NCI-H510A treated with DMSO at 0.1 percent for 48 hours (cell line): Measurements from ENCODE around the gene ANKS1A.

Experiments
- DNase-seq: peaks from one replicate; lab custom pipeline; 2025; lab: John Stamatoyannopoulos, UW

Gene ANKS1A

DNA sequence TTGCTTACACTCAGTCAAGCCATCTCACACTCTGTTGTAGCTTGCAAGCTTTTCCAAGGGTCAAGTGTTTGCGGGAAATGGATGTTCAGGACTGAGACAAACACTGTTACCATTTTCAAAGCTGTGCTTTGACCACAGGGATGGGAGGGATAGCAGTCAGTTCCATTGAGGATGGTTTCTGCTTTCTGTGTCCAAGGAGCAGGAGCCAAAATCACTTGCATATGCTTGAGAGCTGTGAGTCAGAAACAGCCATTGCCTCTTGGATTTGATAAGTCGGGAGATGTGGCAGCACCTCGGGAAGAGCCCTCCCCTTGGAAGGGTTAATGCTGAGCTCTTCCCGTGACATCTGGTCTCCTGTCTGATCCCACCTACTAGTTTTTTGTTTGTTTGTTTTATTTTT, 166.8 kb downstream of the ANKS1A start:
- no peak for DNase-seq

DNA sequence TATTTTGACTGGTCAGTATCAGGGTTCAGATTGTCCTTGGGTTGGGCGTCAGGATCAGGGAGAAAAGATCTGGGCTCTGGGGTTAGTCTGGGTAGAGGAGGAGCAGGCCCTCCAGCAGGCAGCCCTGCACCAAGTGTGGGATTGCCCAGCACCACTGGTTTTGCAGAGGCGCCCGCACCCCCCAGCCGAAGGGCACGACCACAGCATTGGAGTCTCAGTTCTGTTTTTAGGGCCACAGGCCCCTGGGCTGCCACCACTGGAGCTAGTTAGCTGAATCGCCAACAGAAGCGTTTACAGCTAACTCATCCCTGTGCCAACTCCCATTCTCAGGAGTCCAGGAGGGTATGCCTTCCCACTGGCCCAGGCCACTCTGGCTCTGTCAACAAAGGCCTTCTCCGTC, 167.9 kb downstream of the ANKS1A start:
- DNase-seq, result no peak

DNA sequence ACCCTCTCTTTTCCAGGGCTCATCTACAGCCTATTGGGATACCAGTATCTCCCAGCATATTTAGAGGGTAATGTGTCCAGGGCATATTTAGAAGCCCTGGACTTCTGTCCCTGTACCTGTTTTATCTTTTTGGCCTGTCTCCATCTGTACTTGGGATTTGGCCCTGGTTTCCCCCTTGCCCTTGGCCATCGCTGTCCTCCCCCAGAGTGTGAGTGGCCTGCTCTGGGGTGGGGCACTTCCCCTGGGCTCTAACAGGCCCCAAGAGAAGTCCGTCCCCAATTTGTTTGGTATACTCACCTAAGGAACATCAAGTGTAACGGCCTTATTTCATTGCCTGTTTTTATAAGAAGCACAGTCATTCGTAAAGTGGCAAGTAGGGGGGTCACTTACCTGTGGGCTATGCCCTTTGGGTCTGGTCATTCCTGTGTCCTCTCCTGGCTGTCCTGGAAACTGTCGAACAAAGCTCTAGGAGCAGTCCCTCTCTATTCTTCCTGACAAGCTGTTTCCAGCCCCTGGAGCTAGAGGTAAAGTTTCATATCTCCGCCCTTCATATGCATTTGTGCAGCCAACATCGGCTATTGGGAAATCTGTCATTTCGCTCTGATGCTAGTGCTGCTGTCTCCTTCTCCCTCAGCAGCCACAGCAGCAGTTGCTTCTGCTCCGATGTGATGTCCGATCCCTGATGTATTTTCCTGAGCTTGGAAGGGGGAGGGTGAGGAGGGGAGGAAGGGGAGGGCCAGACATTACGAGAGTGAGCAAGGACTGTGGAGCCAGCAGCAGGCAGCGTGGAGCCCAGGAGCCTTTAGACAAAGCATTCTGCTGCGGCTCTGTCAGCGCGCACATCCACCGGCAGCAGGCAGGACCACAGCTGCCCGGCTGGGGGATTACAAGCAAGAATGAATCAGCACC, 168.6 kb downstream of the ANKS1A start:
- DNase-seq, result no peak

DNA sequence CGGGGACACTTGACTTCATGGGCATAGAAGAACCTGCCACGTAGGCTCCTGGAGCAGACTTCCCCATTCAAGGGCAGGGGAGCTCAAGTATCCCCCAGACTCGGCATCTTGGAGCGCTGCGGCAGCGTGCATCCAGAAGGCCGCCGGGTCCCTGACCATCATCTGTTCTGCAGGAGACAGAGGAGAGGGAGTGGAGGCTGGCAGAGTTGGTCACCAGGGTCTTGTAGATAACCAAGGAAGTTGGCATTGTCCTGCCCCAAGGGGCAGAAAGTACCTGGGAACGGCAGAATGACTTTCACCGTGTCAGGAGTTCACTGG, 169.3 kb downstream of the ANKS1A start:
- no peak for DNase-seq

DNA sequence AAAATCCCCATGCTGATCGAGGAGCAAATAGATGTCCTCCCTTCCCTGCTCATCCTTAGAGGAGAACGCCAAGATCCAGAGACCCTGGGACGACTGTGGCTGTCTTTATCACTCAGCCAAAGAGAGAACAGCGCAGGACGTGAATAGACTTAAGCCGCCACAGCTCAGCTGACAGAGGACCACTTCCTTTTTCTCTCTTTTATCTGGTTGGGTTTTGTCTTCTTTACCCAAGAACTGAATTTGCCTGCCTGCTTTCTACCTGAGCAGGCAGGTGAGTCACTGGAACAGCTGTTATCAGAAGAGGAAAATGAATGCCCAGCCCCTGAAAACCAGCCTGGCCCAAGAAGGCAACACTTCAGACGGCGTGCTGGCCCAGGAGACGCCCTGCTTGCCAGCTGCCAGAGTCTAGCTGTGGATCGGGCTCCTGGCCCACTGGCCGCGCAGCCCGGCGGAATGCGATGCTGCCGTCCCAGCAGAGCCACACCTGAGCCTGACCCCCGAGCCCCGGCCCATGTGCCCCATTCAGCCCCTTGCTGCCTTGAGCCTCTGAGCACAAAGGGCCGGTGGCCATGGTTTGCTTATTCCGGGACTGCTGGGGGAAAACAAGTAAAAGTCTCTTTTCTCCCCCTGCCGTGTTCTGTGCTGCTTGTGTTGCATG, 169.9 kb downstream of the ANKS1A start:
- DNase-seq, result no peak

DNA sequence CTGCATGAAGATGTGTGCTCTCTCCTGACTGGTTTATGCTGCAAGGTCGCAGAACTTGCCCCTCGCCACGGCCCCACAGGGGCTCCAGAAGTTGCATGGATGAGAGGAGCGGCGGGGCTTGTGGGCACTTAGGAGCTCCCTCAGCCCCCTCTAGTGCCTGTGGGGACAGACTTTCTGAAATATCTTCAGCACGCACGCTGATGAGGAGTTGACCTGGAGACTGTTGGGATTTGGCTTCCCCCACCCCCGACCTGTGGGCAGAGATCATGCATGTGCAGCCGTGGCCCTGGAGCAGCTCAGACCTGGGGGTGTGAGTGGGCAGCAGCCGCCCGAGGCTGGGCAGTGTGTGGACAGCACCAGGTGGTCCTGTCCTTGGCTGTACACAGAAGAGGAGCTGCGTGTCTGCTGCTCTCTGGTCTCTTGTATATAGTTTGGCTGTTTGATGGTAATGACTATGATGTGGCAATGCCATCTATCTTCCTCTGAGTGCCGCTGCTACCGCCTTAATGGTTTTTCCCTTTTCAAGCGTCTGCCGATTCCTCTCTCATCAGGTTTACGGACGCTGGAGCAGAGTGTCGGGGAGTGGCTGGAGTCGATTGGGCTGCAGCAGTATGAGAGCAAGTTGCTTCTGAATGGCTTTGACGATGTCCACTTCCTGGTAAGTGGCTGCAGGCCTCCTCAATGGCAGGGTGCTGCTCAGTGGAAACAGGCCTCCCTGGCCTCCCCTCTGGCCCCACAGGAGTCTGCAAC, 170.7 kb downstream of the ANKS1A start:
- no peak for DNase-seq

DNA sequence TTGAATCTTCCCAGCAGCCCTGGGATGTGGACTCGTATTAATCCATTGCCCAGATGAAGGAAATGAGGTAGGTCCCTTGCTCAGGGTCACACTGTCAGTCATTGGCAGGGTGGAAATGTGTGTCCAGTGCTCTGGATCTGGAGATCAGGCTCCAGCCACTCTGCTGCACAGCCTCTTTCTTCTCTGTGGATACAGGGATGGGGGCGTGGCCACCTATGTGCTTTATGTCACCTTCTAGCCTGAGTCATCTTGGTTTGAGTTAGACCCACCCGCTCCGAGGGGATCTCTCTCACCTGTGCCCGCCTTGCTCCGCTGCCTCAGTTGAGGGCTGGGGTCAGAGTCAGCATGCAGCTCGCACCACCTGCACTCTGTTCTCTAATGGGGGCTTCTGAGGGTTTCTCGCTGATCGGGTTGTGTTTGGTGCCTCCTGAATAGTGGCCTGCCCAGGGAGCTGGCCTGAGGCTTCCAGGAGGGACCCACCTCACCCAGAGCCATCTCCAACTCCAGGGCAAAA, 172.1 kb downstream of the ANKS1A start:
- DNase-seq, result no peak

DNA sequence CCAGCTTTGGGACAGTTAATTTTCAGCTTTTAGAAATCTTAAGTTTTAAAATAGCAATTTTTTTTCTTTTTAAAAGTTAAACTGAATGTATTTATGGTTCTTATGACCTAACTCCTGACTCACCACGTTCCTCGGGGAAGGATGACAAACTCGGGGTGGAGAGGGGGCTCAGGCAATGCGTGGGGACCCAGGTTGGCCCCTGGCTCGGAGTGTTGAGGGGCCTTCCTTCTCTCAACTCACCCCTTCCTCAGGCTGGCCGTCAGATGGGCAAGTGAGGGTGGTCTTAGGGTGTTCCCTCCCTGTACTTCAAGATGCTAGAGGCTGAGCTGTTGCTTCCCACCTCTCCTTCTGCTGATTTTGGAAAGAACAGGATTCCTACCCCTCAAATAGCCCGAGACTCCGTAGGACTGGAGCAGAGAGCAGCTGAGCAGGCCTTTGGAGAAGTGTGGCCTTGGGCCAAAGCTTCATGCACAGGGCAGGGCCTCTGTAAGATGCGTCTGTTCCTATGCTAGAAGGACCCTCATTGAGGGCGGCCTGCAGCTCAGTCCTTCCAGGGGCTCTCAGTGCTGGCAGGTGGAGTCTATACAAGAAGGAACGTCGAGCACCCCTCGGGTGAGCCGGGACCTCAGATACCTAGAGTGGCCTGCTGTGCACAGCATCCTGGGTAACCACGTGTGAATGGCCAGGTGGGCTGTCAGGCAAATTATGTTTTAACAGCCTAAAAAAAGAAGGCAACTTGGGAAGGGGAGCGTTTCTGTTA, 172.8 kb downstream of the ANKS1A start:
- no peak for DNase-seq

DNA sequence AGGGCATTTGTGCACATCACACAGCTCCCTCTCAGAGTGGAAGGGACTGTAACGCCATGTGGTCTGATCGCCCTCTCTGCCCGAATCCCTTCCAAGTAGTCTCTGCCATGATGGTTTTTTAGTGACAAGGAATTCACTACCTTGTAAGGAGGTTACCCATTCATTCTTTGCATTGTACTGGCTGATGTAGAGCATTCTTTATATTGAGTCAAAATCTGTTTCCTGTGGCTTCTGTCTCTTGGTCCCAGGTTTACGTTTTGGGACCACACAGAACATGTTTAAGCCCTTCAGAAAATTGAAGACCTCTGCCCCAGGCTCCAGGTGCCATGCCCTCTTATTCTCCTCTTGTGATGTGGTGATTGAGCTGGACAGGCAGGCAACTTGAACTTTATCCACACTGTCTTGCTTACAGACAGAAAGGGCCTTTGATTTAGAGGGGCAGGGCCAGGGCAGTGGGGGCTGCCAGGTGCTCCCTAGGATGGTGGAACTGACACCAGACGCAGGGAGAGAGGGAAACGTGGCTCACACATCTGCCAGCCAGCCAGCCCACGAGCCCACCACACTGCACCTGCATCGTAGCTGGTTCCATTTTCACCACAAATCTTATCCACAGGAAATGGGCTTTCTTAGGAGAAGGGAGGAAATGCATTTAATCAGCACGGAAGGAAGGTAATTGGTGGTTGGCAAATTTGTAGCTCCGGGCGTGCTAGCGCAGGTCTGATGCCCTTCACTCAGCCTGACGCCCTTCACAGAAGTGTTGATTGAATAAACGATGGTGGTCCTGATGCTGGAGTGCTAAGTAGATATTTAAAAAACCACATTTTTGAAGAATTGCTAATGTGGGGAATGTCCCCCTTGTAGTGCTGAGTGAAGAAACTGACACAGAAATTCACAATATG, 173.9 kb downstream of the ANKS1A start:
- DNase-seq, result no peak

DNA sequence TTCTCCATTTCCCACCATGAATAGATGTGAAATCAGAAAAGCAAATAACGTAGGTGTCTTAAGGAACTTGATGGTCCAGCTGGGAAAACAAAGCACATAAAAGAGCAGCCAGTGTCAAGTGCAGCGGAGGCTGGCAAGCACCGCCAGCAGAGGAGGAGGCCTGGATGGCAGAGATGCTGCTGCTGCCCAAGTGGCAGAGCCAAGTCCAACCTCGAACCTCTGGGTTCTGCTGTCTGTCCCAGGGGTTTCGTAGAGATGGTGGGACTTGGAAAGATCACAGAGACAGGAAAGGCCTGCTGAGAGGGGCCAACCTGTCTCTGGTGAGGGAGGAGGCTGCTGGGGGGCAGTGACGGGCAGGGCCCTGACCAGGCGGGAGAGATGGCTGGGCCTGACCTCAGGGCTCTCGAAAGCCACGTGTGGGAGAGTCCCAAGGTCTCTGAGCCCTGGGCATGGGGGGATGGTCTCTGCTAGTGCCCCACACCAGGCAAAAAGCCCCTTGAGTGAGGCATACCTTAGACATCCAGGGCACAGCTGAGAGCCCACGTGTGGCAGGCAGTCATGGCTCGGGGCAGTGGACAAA, 174.7 kb downstream of the ANKS1A start:
- DNase-seq, result no peak

DNA sequence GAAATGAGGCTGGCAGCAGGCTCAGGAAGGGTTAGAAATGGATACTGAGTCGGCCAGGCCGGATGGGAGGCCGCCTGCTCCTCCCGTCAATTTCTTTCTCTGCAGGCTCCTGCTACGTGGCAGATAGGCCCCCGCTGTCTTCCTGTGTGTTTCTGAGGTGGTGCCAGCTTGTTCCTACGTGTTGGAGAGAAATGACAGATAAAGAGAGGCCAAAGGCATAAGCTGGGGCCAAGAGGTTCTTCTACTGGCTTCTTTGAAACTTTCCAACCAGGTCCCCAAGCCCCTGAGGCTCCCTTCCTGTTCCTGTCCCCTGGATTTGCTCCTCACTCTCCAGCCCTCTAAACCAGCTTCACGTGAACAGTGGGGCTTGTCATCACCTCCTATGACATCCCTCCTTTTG, 175.2 kb downstream of the ANKS1A start:
- DNase-seq, result no peak

DNA sequence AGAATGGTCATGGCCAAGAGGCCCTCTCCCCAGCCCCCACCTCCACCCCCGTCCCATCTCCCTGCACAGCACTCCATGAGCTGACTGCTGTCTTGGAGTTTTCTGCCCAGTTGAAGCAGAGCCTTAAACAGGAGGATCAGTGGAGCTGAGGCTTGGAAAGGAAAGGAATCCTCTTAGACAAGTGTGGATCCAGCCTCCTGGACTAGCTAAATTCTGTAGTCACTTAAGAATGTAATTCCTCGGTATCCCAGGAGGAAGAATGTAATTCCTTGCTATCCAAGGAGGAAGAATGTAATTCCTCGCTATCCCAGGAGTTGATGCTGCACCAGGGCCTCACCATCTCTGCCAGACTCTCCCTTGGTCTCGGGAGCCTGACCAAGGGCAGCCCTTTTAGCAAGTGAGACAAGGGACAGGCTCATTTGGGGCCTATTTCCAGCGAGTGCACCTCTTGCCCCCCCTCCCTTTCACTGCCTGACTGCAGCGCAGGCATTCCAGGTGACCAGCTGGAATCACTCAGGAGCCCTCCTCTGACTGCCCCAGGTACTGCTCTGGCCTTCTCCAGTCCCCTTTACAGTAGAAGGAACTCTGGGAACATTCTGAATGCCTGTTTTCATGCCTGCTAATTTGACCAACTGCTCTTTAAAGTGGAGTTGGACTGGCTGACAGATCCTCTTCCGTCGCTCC, 175.8 kb downstream of the ANKS1A start:
- no peak for DNase-seq

DNA sequence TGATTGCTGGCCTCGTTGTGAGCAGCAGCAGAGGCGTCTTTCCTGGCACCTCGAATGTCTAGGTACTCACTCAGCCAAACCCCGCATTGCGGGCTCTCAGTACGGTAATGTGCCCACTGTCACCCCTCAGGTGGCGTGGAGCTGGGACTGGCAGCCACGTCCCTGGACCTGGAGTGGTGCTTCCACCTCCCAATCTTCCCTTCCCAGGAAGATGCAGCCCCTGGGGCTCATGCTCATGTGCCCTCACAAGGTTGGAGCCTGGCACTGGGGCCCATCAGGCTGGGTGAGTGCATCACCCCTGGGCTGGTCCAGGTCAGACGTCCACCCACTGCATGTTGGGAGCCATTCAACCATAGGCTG, 176.4 kb downstream of the ANKS1A start:
- no peak for DNase-seq

DNA sequence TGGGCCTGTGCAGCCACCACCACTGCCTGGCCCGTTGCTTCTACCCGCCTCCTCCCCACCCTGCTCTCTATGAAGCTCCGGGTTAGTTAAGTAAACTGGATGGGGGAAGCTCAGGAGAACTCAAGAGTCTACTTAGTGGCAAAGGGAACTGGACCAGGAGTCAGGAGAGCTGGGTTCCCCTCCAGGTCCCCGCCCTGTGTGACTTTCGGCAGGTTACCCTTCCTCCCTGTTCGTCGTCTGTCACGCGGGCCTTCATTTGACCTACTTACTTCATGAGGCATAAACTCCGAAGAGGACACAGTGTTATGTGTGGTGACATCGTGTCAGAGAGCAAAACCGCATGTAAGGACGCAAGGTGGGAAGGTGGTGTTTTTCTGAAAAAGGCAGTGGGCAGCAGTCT, 176.8 kb downstream of the ANKS1A start:
- no peak for DNase-seq

DNA sequence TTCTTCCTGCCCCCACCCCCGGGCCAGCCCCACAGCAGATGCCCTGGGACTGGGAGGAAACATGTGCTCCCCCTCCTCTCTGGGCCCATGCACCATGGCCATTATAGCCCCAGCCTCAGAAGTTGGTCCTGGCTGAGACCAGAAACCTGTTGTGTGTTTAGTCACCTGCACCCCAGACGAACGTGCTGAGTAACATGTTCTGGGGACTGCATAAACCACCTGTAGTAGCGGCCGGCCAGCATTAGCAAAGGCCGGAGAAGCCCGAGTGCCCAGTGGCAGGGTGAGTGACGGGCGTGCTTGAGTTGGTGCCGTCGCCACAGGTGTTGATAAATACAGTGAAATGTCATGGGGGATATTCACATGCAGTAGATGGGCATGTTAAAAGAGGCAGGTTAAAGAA, 178.2 kb downstream of the ANKS1A start:
- no peak for DNase-seq

DNA sequence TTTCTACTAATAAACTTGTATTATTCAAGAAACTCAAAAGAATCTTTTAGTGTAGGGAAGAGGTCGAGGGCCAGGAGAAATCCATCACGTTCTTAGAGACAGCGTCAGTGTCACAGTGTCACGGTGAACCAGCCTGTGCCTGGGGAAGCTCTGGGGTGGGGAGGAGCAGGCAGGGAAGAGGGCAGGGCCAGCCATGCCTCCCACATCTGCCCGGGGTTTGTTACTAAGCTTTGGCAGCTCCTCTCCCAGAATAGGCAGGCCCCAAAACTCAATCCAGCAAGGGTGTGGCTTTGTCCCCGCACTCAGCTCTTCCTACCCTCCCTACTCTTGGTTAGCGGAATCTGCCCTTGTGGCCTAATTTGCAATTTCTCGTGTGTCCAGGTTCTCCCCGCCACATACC, 179.2 kb downstream of the ANKS1A start:
- no peak for DNase-seq

DNA sequence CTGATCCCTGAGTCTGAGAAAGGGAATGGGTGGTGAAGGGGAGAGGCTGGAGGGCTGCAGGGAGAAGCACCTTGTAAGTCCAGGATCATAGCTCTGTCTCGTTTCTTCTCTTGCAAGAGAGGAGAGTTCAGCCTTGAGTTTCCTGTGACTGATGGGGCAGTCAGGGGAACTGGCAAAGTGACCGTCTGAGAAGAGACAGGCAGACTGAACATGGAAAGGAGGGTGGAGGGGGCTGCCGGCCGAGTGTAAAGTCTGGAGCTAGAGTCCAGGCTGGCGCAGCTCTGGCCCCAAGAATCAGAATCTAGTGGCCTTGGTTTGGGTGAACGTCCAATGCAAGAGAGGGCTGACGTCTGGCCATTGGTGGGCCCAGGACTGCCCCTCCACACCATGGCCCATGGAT, 179.6 kb downstream of the ANKS1A start:
- no peak for DNase-seq

DNA sequence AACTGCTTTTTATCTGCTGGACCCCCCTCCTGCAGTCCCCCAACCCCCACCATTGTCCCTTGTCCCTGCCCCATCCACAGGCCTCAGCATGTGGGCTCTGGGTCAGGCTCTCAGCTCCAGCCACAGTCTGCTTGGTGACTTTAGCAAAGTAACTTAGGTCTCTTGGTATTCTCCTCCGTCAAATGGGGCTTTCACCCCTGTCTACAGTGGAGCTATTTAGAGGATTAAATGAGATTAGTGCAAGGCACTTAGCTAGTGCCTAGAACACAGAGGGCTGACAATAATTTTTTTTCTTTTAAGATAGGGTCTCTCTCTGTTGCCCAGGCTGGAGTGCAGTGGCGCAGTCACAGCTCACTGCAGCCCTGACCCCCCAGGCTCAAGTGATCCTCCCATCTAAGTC, 180.2 kb downstream of the ANKS1A start:
- DNase-seq, result no peak

DNA sequence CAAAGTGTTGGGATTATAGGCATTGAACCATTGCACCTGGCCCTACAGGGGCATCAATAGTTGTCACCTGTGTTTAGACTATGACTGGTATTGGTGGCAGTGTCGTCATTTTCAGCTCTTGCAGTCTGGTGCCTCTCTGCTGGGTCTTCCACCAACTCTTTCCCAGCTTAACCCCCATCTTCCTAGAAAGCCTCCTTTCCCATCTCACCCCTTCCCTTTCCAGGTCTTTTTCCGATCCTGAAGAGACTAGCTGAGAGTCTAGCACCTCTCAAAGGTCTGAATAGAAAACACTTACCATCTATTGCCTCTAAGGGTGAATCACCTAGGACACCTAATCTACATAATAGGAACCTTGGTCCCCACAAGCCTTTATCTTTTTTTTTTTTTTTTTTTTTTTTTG, 181.1 kb downstream of the ANKS1A start:
- no peak for DNase-seq

DNA sequence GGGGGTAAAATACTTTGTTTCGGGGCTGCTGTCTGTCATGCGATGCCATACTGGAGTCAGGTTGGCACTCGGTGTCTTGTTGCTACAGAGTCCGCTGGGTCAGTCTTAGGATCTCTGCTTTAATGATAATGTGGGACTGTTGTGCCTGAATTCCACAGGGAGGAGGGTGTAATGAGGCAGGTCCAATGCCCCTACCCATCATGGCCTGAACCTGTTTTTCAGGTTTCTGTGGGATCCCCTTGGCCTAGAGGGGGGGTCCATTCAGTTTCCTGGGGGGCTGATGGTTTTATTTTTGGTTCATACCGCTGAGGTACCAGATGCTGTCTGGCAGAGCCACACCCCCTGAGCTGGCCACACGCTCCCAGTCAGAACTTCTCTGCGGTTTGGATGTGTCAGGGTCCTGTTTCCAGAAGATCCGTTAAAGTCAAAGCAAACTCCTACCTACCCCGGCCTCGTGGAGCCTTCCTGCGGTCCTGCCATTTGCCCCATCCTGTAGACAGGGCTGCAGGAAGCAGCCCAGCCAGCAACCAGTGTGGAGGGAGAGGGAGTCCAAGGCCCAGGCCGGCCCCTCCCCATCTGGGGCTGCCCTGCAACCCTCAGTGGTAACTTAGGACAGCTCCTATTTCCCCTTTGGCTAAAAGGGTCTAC, 182.4 kb downstream of the ANKS1A start:
- DNase-seq, result no peak
